GM06990 (cell line): ENCODE data around the gene IGIP.

Source experiments
- DNase-seq: peaks from one replicate; pipeline ENCODE4 v3.0.0-alpha.2; 2011; ENCODE audit not compliant: insufficient read length; ENCODE audit errors: extremely low read depth
- H3K27me3 ChIP-seq: replicated peaks from 2 replicates; pipeline ENCODE4 v1.6.0; 2011; ENCODE audit warnings: low read length; ENCODE audit not compliant: control insufficient read depth, insufficient read depth
- H3K36me3 ChIP-seq: 2 replicates; pipeline ENCODE4 v1.5.1; 2011; ENCODE audit warnings: low read length; ENCODE audit not compliant: control insufficient read depth, insufficient read depth
- H3K4me3 ChIP-seq: replicated peaks from 2 replicates; pipeline ENCODE4 v1.5.1; 2011; ENCODE audit warnings: low read depth, mild to moderate bottlenecking, control low read depth, low read length
- TF ChIP-seq, protein P1 (sequence below): IDR thresholded peaks from 2 replicates; pipeline ENCODE4 v1.5.1; 2011; ENCODE audit warnings: low read length, control low read depth, mild to moderate bottlenecking, inconsistent platforms; ENCODE audit not compliant: insufficient read depth, poor library complexity, severe bottlenecking

Gene IGIP

DNA sequence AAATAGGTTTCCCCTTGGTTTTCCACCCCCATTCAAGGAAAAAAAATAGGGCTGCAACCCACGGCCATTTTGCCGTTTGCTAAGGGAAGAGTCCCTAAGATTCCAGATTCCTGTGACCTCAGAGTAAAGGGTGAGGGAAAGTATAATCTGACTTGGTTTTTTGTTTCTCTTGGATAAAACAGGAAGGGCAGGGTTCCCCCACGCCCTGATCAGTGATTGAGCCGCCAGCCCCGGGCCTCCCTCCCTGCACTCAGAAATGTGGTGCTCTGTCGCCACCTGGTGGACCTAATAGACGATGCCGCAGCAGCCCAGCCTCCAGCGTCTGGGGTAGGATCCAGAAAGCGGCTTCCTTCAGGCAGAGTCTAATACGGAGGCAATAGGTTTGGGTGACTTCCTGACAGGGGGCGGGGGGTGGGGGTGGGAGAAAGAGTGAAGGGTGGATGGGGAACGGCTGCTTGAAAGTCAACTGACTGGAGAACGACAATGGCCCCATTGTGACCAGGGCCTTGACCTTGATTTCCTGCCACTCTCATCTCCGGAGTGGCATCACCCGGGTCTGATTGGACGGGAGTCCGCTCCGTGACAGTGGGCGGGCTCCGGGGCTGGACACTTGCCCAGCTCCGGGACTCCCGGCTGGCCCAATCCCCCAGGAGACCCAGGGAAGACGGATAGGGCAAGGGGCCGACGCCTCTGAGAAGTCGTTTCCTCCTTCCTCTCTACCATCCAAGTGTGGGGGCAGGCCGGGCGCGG, 31.5 kb downstream of the IGIP start:
- peak; percentile 77 for DNase-seq
- Histone ChIP-seq H3K4me3 (peak overlapping the region; percentile 55), H3K36me3 (no peaks in the 10 kb centered on the region), H3K27me3 (no peaks in the 10 kb centered on the region)
- TF ChIP-seq, protein P1, sequence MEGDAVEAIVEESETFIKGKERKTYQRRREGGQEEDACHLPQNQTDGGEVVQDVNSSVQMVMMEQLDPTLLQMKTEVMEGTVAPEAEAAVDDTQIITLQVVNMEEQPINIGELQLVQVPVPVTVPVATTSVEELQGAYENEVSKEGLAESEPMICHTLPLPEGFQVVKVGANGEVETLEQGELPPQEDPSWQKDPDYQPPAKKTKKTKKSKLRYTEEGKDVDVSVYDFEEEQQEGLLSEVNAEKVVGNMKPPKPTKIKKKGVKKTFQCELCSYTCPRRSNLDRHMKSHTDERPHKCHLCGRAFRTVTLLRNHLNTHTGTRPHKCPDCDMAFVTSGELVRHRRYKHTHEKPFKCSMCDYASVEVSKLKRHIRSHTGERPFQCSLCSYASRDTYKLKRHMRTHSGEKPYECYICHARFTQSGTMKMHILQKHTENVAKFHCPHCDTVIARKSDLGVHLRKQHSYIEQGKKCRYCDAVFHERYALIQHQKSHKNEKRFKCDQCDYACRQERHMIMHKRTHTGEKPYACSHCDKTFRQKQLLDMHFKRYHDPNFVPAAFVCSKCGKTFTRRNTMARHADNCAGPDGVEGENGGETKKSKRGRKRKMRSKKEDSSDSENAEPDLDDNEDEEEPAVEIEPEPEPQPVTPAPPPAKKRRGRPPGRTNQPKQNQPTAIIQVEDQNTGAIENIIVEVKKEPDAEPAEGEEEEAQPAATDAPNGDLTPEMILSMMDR: peak; percentile 91

DNA sequence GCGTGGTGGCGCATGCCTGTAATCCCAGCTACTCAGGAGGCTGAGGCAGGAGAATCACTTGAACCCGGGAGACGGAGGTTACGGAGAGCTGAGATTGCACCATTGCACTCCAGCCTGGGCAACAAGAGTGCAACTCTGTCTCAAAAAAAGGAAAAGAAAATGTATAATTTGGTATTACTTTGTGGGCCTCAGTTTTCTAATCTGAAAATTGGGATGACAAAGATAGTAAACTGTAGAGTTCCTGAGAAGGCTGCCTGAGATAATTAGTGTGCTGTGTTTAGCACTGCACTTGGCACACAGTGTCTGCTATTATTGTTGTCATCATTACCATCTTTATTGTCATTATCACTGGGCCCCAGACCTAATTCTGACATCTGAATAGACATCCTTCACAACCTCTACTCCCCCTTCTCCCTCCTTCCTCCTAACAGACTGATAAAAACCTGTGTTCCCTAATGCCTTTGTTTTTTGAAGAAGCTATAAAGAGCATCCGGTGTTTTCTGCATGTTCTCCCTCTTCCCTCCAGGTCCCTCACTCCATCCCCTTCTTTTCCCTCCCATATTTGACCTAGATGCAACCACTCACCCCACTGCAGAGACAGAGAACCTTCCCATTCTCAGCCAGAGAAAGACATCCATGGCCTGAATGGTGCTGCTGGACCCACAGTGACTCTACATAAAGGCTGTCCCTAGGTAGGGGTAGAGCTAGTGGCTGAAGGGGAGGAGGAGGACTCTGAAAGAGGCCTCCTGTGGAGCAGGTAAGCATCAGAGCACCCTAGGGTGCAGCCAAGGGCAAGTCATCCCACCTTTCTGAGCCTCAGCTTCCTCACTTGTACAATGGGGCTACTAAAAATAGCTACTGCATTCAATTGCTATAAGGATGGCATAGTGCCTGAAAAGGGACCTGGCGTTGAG, 33.5 kb downstream of the IGIP start:
- DNase-seq: no peak
- Histone ChIP-seq H3K36me3 (no peaks in the 10 kb centered on the region), H3K4me3 (no peak overlapping the region), H3K27me3 (no peaks in the 10 kb centered on the region)
- TF ChIP-seq, protein P1: no peak

DNA sequence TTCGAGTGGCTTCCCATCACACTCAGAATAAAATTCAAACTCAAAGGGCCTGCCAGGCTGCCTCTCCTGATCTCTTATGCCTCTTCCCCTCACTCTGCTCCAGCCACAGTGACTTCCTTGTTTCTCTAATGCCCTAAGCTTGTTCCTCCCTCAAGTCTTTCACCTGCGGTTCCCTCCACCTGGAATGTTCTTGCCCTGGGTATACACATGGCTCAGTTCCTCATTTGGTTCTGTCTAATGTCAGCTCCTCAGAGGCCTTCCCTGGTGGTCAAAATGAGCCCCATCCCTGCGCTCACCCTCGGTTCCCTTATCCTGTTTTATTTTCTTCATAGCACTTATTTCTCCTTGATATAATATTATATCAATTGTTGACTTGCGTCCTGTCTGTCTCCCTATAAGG, 36.5 kb downstream of the IGIP start:
- H3K36me3 ChIP-seq: no peaks in the 10 kb centered on the region
- TF ChIP-seq, protein P1: no peak
- H3K4me3 ChIP-seq: no peak overlapping the region
- H3K27me3 ChIP-seq: no peaks in the 10 kb centered on the region
- no peak for DNase-seq

DNA sequence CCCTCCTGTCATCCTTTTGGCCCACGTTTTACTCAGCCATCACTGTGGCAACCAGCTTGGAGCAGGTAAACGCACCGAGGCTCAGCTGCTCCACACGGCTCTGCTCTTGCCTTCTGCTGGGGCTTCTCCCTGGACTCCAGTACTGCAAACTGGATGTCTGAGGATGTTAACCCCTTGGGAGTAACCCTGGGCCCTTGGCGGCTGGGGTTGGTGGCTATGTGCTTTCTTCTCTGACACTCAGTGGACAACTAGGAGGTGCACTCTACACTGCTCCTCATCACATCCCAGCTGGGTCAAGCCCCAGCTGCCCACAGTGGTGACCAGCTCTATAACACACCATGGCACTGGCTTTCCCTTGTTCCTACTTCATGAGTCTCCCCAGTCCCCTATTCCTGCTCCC, 37.0 kb downstream of the IGIP start:
- no peak overlapping the region for H3K4me3 ChIP-seq
- H3K27me3 ChIP-seq: no peaks in the 10 kb centered on the region
- no peaks in the 10 kb centered on the region for H3K36me3 ChIP-seq
- DNase-seq: no peak
- TF ChIP-seq, protein P1: no peak

DNA sequence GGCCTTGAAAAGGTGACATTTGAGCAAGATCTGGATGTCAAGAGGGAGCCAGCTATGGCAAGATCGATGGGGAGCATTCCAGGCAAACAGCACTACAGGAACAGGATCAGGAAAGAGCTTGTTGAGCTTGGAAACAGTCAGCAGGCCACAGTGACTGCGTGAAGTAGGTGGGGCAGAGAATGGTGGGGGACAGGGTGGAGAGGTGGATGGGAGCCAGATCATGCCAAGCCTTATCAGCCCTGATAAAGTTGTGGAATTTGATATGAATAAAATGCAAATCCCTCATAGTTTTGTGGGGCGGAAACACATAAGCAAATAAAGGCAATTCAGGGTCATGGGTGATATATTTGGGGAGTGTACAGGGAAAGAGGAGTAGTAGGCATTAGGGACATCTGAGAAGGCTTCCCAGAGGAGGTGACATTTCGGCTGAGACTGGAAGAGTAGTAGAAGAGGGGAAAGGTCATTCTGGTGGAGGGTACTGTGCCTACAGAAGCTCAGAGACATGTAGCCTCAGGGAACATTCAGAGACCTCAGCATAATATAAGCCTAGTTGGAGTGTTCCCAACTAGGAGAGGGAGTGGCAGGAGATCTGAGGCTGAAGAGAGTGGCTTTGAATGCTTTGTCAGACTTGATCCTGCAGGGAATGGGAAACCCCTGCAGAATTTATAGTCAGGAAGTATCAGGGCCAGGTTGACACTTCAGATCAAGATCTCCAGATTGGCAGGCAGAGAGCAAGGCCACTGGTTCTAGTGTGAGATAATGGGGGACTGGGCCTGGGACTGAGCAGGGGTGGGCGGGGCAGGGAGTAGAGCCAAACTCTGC, 39.6 kb downstream of the IGIP start:
- no peak for DNase-seq
- H3K36me3 ChIP-seq: no peaks in the 10 kb centered on the region
- TF ChIP-seq, protein P1: no peak
- H3K27me3 ChIP-seq: no peaks in the 10 kb centered on the region
- no peak overlapping the region for H3K4me3 ChIP-seq
